NCI-H2081 treated with DMSO at 0.1 percent for 48 hours (cell line): Measurements from ENCODE around the gene CADM2.

Source experiments
- DNase-seq: peaks from one replicate; lab custom pipeline; 2025; lab: John Stamatoyannopoulos, UW

The CADM2 gene

GRCh38 chr3:85808755-85809154 lies 850.0 kb downstream of the CADM2 start:
- DNase-seq = no peak

GRCh38 chr3:85821130-85821756 lies 862.5 kb downstream of the CADM2 start:
- no peak for DNase-seq

GRCh38 chr3:85835857-85836440 lies 877.2 kb downstream of the CADM2 start:
- no peak for DNase-seq

GRCh38 chr3:85837402-85837801 lies 878.6 kb downstream of the CADM2 start:
- DNase-seq = no peak

GRCh38 chr3:85838921-85839320 lies 880.1 kb downstream of the CADM2 start:
- DNase-seq = peak; percentile 64

GRCh38 chr3:85842081-85842480 lies 883.3 kb downstream of the CADM2 start:
- no peak for DNase-seq

- DNase-seq = no peak
Measured at GRCh38 chr3:85846940-85847339, 888.2 kb downstream of the CADM2 start.

GRCh38 chr3:85851071-85851470 lies 892.3 kb downstream of the CADM2 start:
- no peak for DNase-seq

- no peak for DNase-seq
Measured at GRCh38 chr3:85853805-85854204, 895.0 kb downstream of the CADM2 start.

GRCh38 chr3:85862893-85863455 lies 904.2 kb downstream of the CADM2 start:
- no peak for DNase-seq

- no peak for DNase-seq
Measured at GRCh38 chr3:85864896-85865295, 906.1 kb downstream of the CADM2 start.

- DNase-seq = no peak
Measured at GRCh38 chr3:85867072-85867471, 908.3 kb downstream of the CADM2 start.

- DNase-seq = no peak
Measured at GRCh38 chr3:85875589-85875988, 916.8 kb downstream of the CADM2 start.

- DNase-seq = no peak
Measured at GRCh38 chr3:85877631-85878030, 918.8 kb downstream of the CADM2 start.

GRCh38 chr3:85881833-85882393 lies 923.1 kb downstream of the CADM2 start:
- DNase-seq = no peak

GRCh38 chr3:85890043-85890555 lies 931.3 kb downstream of the CADM2 start:
- DNase-seq = no peak

GRCh38 chr3:85903434-85903833 lies 944.6 kb downstream of the CADM2 start:
- no peak for DNase-seq

- DNase-seq = no peak
Measured at GRCh38 chr3:85912980-85913379, 954.2 kb downstream of the CADM2 start.

GRCh38 chr3:85922374-85922773 lies 963.6 kb downstream of the CADM2 start:
- no peak for DNase-seq

GRCh38 chr3:85930718-85931117 lies 971.9 kb downstream of the CADM2 start:
- DNase-seq = no peak

GRCh38 chr3:85933326-85933725 lies 974.5 kb downstream of the CADM2 start:
- DNase-seq = no peak

- no peak for DNase-seq
Measured at GRCh38 chr3:85935171-85935570, 976.4 kb downstream of the CADM2 start.

GRCh38 chr3:85939074-85939482 lies 980.3 kb downstream of the CADM2 start:
- DNase-seq = no peak
